HG02588 (cell line): ENCODE results near the gene IPPK.
"Not testable (repeated sequence)": the region's sequence is repeated elsewhere in the genome, so short reads cannot be mapped to it uniquely, and the experiment has no call there.

Source experiments
- ATAC-seq: cut with Tn5 transposase; IDR thresholded peaks from one replicate; pipeline ENCODE4 v1.9.1; 2021; ENCODE audit warnings: mild to moderate bottlenecking, moderate library complexity; ENCODE audit not compliant: unreplicated experiment

The IPPK gene

DNA sequence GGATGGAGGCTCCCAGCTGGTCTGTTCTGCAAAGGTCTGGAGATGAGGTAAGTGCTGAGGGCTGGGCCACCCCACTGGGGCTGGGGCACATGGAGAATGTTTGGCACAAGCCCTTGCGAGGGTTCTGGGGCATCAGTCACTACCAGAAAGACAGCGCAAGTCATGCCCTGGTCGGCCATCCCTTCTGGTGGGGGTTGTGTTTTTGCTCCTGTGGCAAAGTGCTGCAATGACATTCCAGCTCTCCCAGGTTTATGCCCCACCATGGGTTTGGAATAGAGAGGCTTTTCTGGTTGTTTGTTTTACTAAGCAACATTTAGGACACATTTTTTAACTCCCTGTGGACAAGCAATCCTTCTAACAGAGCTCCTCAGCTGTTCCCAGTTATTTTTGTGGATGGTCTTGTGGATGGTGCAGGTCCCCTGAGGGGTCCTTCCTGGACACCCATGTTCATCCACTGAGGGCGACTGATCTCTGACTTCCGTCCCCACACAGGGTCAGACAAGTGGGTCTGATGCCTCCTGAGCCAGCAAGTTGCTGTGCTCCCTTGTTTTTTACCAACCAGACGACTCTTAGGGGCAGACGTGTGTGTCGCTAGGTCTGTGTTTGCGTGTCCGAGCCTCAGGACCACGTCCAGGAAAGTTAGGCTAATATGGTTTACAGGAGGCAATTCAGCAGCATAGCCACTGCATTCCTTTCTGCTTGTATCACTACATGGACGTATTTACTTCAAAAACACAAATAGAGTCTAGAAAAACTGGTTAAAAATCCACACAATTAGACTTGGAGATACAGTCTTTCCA is 69.3 kb downstream of the IPPK start:
- ATAC-seq: no peak

DNA sequence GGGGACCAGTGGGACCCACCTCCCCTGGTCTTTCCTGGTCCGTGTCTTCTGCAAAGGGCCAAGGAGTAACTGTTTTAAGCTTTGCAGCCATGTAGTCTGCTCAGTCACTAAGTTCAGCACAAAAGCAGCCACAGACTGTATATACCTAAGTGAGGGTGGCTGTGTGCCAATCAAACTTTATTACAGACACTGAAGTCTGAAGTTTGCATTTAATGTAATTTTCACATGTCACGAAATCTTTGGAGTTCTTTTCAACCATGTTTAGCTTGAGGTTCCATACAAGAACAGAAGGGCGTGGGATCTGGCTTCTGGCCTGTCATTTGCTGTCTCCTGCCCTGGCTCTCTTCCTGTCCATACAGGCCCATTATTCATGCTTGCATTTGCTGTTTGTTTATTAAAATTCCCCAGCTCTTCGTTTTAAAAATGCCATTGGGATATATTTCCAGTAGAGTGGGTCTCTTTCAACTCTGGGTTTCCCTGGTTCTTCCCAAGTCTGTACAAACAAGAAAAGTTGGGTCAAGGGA is 69.9 kb downstream of the IPPK start:
- ATAC-seq: no peak

DNA sequence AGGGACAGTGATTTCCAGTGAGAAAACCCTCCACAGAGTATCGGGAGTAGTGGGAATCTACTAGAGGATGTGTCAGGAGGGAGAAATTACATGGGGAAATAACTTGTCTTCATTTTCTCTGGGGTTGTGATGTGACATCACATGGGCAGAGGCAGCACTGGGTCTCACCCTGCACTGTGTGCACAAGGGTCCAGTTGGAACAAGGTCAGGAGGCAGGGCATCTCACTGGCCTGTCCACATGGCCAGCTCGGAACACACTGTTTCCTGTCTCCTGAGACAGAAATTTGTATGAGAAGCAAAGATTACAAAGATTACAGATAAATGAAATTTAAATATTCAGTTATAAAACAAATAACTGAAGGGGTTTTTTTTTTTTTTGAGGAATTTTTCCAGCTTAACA is 71.5 kb downstream of the IPPK start:
- ATAC-seq: no peak

DNA sequence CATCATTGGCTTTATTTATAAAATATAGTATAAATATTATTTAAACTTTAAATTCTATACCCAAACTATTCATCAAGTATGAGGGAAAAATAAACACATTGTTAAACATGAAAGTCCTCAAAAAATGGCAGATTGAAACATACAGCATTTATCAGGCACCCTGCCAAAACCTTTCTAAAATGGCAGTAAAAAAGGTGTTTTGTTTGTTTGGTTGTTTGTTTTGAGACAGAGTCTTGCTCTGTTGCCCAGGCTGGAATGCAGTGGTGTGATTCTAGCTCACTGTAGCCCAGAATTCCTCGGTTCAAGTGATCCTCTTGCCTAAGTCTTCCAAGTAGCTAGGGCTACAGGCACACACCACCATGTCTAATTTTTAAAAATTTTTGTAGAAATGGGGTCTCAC is 74.0 kb downstream of the IPPK start:
- ATAC-seq: no peak

DNA sequence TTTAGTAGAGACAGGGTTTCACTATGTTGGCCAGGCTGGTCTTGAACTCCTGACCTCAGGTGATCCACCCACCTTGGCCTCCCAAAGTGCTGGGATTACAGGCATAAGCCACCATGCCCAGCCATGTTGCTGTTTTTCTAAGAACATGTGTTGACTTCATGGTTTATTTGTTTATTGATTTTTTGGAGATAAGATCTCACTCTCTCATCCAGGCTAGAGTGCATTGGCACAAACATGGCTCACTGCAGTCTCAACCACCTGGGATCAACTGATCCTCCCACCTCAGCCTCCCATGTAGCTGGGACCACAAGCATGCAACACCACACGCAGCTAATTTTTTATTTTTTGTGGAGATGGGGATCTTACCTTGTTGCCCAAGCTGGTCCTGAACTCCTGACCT is 74.9 kb downstream of the IPPK start:
- ATAC-seq: not testable (repeated sequence)

DNA sequence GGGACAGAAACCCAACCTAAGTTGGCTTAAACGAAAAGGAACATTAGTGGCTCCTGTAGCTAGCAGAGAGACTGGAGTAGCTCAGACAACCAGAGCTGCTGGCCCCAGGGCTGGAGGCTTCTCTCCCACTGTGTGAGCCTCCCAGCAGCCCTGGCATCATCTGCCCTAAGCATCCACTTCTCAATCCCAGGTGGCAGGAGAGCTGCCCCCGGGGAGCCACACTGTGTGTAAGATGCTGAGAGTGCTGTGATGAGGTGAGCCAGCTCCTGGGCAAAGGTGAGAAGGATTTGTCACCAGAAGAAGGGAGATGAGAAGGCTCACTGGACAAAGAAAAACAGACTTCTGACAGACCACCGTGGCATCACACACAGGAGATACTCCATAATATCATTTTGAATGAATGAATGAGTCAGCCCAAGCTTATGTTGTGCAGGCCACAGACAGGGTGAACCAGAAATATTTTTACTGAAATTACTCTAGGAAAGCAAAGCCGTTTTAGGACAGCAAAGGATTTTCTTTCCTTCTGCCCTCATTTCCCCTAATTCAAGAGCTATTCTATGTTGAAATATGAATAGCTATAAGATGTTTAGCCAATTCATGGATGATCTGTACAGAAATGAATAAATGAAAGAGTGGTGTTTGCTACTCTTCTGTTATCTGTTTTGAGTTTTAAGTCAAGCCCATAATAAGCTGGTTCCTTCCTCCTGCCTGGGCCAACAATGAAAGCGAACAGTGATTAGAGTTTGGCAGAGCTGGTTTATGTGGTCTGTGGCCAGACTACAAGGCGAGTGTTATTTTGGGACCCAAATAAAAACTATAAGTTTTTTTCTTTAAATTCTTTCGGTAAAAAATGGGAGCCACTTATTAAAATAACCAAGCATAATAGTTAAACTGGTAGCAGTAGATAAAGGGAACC is 76.7 kb downstream of the IPPK start:
- no peak for ATAC-seq

DNA sequence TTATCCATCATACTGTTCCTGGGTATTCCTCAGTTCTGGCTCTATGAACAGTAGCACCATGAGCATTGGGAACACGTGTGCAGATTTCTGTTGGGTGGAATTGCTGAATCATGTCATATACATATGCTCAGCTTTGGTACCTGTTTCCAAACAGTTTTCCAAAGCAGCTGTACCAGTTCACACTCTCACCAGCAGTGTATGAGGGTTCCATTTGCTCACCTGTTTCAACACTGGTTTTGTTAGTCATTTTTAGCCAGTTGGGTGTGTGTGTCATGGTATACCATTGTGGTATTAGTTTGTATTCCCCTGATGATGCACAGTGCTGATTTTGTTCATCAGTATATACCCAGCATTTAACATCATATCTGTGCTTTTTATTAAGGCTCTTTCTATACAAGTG is 77.4 kb downstream of the IPPK start:
- no peak for ATAC-seq

DNA sequence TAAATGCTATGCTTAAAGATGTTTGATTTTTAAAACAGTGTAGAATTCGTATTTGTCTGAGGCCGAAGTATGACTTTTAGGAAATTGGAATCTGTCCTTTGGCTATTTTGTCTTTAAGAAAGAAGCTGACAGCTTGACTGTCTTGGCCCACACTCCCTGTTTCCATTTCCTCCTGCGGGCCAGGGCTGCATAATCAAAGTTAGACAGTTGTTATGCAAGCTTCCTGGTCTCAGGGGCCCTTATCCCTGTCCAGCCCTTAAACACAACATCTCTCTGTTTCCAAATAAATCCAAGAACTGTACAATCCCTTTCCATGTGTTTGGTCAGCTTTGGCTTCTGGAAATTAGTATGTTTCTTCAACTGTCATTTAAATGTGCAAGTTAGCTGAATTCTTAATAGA is 79.6 kb downstream of the IPPK start:
- no peak for ATAC-seq

DNA sequence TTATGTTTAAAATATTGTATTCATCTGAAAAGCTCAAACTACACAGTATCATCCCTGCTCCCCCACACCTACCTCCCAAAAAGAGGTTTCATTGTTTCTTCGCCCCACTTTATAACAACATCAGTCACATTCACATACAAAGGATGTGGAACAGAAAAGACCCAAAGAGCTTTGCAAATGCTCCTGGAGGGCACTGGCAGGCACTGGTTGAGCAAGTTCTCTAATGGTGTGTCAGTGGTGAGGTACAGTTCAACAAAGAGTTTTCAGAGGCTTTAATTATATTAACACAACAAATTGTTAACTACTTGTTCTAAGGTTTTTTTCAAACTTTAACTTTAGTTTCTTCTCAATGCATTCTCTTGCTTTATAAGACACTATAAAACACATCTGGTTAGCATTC is 80.0 kb downstream of the IPPK start:
- ATAC-seq: no peak

DNA sequence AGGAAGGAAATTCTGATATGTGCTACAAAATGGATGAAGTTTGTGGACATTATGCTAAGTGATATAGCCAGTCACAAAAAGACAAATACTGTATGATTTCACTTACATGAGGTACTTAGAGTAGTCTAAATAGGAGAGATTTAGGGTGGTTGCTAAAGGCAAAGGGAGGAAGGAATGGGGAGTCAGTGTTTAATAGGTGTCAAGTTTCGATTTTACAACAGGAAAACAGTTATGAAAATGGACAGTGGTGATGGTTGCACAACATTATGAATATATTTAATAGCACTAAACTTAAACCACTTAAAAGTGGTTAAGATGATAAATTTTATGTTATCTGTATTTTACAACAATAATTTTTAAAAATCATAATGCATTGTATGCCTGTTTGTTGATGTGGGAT is 93.8 kb downstream of the IPPK start:
- no peak for ATAC-seq

DNA sequence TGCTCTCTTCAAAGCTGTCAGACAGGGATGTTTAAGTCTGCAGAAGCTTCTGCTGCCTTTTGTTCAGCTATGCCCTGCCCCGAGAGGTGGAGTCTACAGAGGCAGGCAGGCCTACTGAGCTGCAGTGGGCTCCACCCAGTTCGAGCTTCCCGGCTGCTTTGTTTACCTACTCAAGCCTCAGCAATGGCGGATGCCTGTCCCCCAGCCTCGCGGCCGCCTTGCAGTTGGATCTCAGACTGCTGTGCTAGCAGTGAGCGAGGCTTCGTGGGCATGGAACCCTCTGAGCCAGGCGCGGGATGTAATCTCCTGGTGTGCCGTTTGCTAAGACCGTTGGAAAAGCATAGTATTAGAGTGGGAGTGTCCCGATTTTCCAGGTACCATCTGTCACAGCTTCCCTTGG is 96.3 kb downstream of the IPPK start:
- ATAC-seq: not testable (repeated sequence)

DNA sequence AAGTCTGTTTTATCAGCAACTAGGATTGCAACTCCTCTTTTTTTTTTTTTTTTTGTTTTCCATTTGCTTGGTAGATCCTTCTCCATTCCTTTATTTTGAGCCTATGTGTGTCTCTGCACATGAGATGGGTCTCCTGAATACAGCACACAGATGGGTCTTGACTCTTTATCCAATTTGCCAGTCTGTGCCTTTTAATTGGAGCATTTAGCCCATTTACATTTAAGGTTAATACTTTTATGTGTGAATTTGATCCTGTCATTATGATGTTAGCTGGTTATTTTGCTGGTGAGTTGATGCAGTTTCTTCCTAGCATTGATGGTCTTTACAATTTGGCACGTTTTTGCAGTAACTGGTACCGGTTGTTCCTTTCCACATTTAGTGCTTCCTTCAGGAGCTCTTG is 98.1 kb downstream of the IPPK start:
- not testable (repeated sequence) for ATAC-seq

DNA sequence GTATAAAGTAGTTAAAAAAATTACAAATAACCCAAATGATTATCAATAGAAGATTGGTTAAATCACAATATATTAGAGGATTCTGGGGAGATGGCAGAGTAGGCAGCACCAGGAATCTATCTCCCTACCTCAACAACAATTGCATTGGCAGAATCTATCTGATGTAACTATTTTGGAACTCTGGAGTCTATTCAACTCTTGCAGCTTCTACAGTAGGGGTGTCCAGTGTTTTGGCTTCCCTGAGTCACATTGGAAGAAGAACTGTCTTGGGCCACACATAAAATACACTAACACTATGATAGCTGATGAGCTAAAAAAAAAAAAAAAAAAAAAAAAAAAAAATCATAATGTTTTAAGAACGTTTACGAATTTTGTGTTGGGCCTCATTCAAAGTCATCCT is 104.9 kb downstream of the IPPK start:
- no peak for ATAC-seq

DNA sequence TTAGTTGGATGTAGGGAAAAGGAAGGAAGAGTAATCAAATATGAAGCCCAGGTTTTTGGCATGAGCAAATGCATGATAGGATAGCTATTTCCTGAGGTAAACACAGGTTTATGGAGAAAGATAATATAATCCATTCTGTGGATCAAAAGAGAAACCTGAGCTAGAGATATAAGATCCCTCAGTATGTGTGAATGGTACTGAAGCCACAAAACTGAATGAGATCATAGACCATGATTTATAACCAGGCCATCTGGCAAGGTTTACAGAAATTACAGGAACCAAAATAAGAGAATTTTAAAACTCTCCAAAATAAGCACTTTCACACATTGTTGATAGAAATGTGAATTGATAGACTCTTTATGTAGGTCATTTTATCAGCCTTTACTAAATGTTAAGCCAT is 105.4 kb downstream of the IPPK start:
- ATAC-seq: no peak
